ENCODE data around the gene GRK5. TPM values are rescaled to one million over a fixed set of nuclear protein-coding genes. Genes with fewer than 3 reads are reported as not detected.
A peak's percentile ranks its signal among the peaks of the same experiment; 100 is the strongest.

The GRK5 gene
- total RNA-seq, 1 donor from 2014 or later, result 4.3 TPM

DNA sequence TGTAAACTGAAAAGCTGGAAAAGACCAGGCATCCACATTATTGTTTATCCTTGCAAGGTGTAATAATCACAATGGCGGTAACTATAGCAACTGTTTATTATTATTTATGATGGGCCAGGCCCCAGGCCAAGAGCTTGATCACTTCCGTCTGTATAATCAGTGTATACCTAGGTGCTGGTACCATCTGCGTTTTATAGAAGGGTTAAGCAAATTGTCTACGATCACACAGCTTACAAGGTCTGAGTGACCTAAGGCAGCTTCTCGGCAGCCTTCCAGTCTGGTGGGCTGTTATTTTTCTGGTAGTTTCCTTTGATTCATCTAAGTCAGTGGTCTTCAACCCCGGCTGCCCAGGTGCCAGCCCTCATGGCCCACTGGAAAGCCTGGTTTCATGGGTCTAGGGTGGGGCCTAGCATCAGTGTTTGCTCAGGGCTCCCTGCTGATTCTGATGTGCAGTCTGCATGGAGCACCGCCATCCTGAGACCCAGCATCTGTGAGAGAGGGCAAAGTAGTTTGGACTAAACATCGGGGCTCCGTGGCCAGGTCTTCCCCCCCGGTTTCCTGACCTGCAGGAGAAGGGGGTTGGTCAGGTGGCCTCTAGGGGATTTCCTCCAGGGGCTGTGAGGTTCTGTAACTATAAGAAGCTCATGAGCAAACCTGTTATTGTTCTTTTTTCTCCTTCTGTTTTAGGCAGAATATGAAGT, 188.8 kb downstream of the GRK5 start:
- no peaks in the 10 kb centered on the region for H4K20me1 ChIP-seq (ENCODE audit: low read depth)

DNA sequence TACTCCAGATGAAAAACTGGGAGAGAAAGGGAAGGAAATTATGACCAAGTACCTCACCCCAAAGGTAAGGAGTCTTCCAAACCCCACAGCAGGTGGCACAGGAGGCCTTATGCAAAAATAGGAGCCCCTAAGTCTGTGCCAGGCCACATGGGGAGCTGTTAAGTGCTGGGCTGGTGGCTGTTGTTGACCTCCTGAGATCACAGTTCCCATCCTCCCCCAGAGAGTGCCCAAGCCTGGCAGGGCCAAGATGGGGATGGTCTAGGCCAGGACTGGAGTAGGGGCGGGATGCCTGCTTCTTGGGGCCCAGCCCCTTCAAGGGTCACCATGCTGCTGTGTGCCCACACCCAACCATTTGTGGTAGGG, 189.3 kb downstream of the GRK5 start:
- Histone ChIP-seq H3K4me2 (no peak overlapping the region), H3K27ac (no peak overlapping the region), H4K20me1 (ENCODE audit: low read depth) (no peaks in the 10 kb centered on the region), H3K9ac (no peak overlapping the region), H3K27me3 (no peaks in the 10 kb centered on the region), H2AFZ (replicated peaks) (no peak overlapping the region), H3K79me2 (ENCODE audit: low read depth) (no peaks in the 10 kb centered on the region), H3K4me1 (peaks cover 10% of the 10 kb centered on the region), H3F3A (ENCODE audit: low read depth) (peaks cover 7% of the 10 kb centered on the region), H3K9me3 (ENCODE audit: low read depth) (no peaks in the 10 kb centered on the region), H3K36me3 (no peaks in the 10 kb centered on the region), H3K4me3 (no peak overlapping the region)
- H3K36me3 Mint-ChIP-seq, result peaks cover 2% of the 10 kb centered on the region
- no peak overlapping the region for H3K27ac Mint-ChIP-seq
- TF ChIP-seq EZH2 (IDR thresholded peaks at IDR 0.05), result no peak
- TF ChIP-seq EZH2phosphoT487 (IDR thresholded peaks at IDR 0.05), result no peak
- no peak for TF ChIP-seq CTCF (IDR thresholded peaks at IDR 0.05)
- H3K4me3 Mint-ChIP-seq, result no peak overlapping the region
- no peak for DNase-seq (ENCODE audit: low spot score)
- H3K27me3 Mint-ChIP-seq (ENCODE audit: insufficient read depth, low read depth), result peaks cover 13% of the 10 kb centered on the region
- H3K4me1 Mint-ChIP-seq, result peaks cover 5% of the 10 kb centered on the region
- H3K9me3 Mint-ChIP-seq, result no peaks in the 10 kb centered on the region

More for the DNA sequence above, 188.8 kb downstream of the GRK5 start:
- Mint-ChIP-seq H3K9me3 (no peaks in the 10 kb centered on the region), H3K4me3 (no peak overlapping the region), H3K27ac (peak overlapping the region; percentile 76), H3K27me3 (ENCODE audit: insufficient read depth, low read depth) (peaks cover 13% of the 10 kb centered on the region), H3K36me3 (peaks cover 2% of the 10 kb centered on the region), H3K4me1 (peaks cover 5% of the 10 kb centered on the region)
- Histone ChIP-seq H3K79me2 (ENCODE audit: low read depth) (no peaks in the 10 kb centered on the region), H3K27me3 (no peaks in the 10 kb centered on the region), H3F3A (ENCODE audit: low read depth) (peaks cover 7% of the 10 kb centered on the region), H3K4me2 (no peak overlapping the region), H3K4me1 (peaks cover 10% of the 10 kb centered on the region), H2AFZ (replicated peaks) (no peak overlapping the region), H3K9ac (no peak overlapping the region), H3K9me3 (ENCODE audit: low read depth) (no peaks in the 10 kb centered on the region), H3K4me3 (no peak overlapping the region), H3K36me3 (no peaks in the 10 kb centered on the region), H3K27ac (no peak overlapping the region)
- DNase-seq (ENCODE audit: low spot score), result no peak
- TF ChIP-seq EZH2 (IDR thresholded peaks at IDR 0.05) (no peak), CTCF (IDR thresholded peaks at IDR 0.05) (no peak), EZH2phosphoT487 (IDR thresholded peaks at IDR 0.05) (no peak)

- peaks cover 10% of the 10 kb centered on the region for H3K4me1 ChIP-seq
- no peaks in the 10 kb centered on the region for H3K79me2 ChIP-seq (ENCODE audit: low read depth)
- H3K9me3 ChIP-seq (ENCODE audit: low read depth), result no peaks in the 10 kb centered on the region
- no peak overlapping the region for H3K4me2 ChIP-seq
- peaks cover 7% of the 10 kb centered on the region for H3F3A ChIP-seq (ENCODE audit: low read depth)
- H3K9me3 Mint-ChIP-seq, result no peaks in the 10 kb centered on the region
- H3K27ac Mint-ChIP-seq, result no peak overlapping the region
- no peak overlapping the region for H3K27ac ChIP-seq
- no peak overlapping the region for H3K9ac ChIP-seq
- H3K36me3 Mint-ChIP-seq, result peaks cover 2% of the 10 kb centered on the region
- H3K4me1 Mint-ChIP-seq, result peaks cover 5% of the 10 kb centered on the region
- DNase-seq (ENCODE audit: low spot score), result no peak
- H4K20me1 ChIP-seq (ENCODE audit: low read depth), result no peaks in the 10 kb centered on the region
- H3K4me3 Mint-ChIP-seq, result no peak overlapping the region
- TF ChIP-seq EZH2 (IDR thresholded peaks at IDR 0.05) (no peak), EZH2phosphoT487 (IDR thresholded peaks at IDR 0.05) (no peak), CTCF (IDR thresholded peaks at IDR 0.05) (no peak)
- H3K27me3 Mint-ChIP-seq (ENCODE audit: insufficient read depth, low read depth), result peaks cover 13% of the 10 kb centered on the region
- no peak overlapping the region for H3K4me3 ChIP-seq
- H2AFZ ChIP-seq (replicated peaks), result no peak overlapping the region
- no peaks in the 10 kb centered on the region for H3K27me3 ChIP-seq
- no peaks in the 10 kb centered on the region for H3K36me3 ChIP-seq
These were observed 190.0 kb downstream of the GRK5 start for GRCh38 chr10:119397416-119397815.
